GM19025 (cell line): Measurements from ENCODE around the gene DSP.

Experiments
- ATAC-seq: cut with Tn5 transposase; IDR thresholded peaks from one replicate; pipeline ENCODE4 v1.9.1; 2021; ENCODE audit warnings: mild to moderate bottlenecking, low read depth, moderate library complexity; ENCODE audit not compliant: unreplicated experiment

Gene DSP

GRCh38 chr6:7589949-7590917 is 48.8 kb downstream of the DSP start, which contains the start of gene SNRNP48:
SNRNP48 (plus strand) TSS chr6:7590198; CDS start chr6:7590258, 60 bp downstream.
- peak; percentile 100 for ATAC-seq

GRCh38 chr6:7590918-7591302 is 49.4 kb downstream of the DSP start:
- no peak for ATAC-seq

- ATAC-seq: no peak
These were observed 50.3 kb downstream of the DSP start for GRCh38 chr6:7591770-7592169.

- no peak for ATAC-seq
These were observed 51.8 kb downstream of the DSP start for GRCh38 chr6:7593229-7593628.

GRCh38 chr6:7594579-7595125 is 53.2 kb downstream of the DSP start:
- ATAC-seq: no peak

- no peak for ATAC-seq
These were observed 62.5 kb downstream of the DSP start for GRCh38 chr6:7604003-7604402.

GRCh38 chr6:7604506-7604905 is 63.0 kb downstream of the DSP start:
- ATAC-seq: no peak

GRCh38 chr6:7615611-7616383 is 74.3 kb downstream of the DSP start:
- ATAC-seq: no peak

GRCh38 chr6:7617801-7618764 is 76.6 kb downstream of the DSP start:
- ATAC-seq: peak; percentile 67

- no peak for ATAC-seq
These were observed 80.3 kb downstream of the DSP start for GRCh38 chr6:7621761-7622160.

- no peak for ATAC-seq
These were observed 83.6 kb downstream of the DSP start for GRCh38 chr6:7624796-7625710.

GRCh38 chr6:7628479-7628878 is 87.0 kb downstream of the DSP start:
- no peak for ATAC-seq

GRCh38 chr6:7628909-7629308 is 87.4 kb downstream of the DSP start:
- no peak for ATAC-seq

GRCh38 chr6:7629321-7629720 is 87.8 kb downstream of the DSP start:
- no peak for ATAC-seq

GRCh38 chr6:7630792-7631191 is 89.3 kb downstream of the DSP start:
- no peak for ATAC-seq

- ATAC-seq: no peak
These were observed 90.0 kb downstream of the DSP start for GRCh38 chr6:7631466-7631865.

- ATAC-seq: no peak
These were observed 91.2 kb downstream of the DSP start for GRCh38 chr6:7632501-7633290.

- no peak for ATAC-seq
These were observed 91.9 kb downstream of the DSP start for GRCh38 chr6:7633361-7633760.
